ENCODE results near the gene ERMAP.
"Not testable (repeated sequence)": the region's sequence is repeated elsewhere in the genome, so short reads cannot be mapped to it uniquely, and the experiment has no call there.

Gene ERMAP

GRCh38 chr1:42806593-42806992 is 10.3 kb upstream of the ERMAP start:
- no peak overlapping the region for H3K4me3 ChIP-seq (ENCODE audit: low read depth, low read length)
- TF ChIP-seq CTCF (IDR thresholded peaks at IDR 0.05; ENCODE audit: low read depth, low read length), result no peak

GRCh38 chr1:42807056-42807668 is 9.8 kb upstream of the ERMAP start:
- H3K4me3 ChIP-seq (ENCODE audit: low read depth, low read length), result no peak overlapping the region
- no peak for TF ChIP-seq CTCF (IDR thresholded peaks at IDR 0.05; ENCODE audit: low read depth, low read length)

GRCh38 chr1:42814815-42815214 is 2.1 kb upstream of the ERMAP start:
- H3K4me3 ChIP-seq (ENCODE audit: low read depth, low read length), result not testable (repeated sequence)

- TF ChIP-seq CTCF (IDR thresholded peaks at IDR 0.05; ENCODE audit: low read depth, low read length), result no peak
- peak overlapping the region; percentile 66 for H3K4me3 ChIP-seq (ENCODE audit: low read depth, low read length)
These were observed 859 bp upstream of the ERMAP start for GRCh38 chr1:42815941-42816584.

- TF ChIP-seq CTCF (IDR thresholded peaks at IDR 0.05; ENCODE audit: low read depth, low read length), result no peak
- H3K4me3 ChIP-seq (ENCODE audit: low read depth, low read length), result peak overlapping the region; percentile 66
These were observed 482 bp downstream of the ERMAP start for GRCh38 chr1:42817440-42817767.

- H3K4me3 ChIP-seq (ENCODE audit: low read depth, low read length), result peak overlapping the region; percentile 66
- TF ChIP-seq CTCF (IDR thresholded peaks at IDR 0.05; ENCODE audit: low read depth, low read length), result no peak
These were observed 1.1 kb downstream of the ERMAP start for GRCh38 chr1:42817976-42818375.

GRCh38 chr1:42820813-42821212 is 3.9 kb downstream of the ERMAP start:
- TF ChIP-seq CTCF (IDR thresholded peaks at IDR 0.05; ENCODE audit: low read depth, low read length), result no peak
- no peak overlapping the region for H3K4me3 ChIP-seq (ENCODE audit: low read depth, low read length)

- TF ChIP-seq CTCF (IDR thresholded peaks at IDR 0.05; ENCODE audit: low read depth, low read length), result no peak
- H3K4me3 ChIP-seq (ENCODE audit: low read depth, low read length), result no peak overlapping the region
These were observed 4.8 kb downstream of the ERMAP start for GRCh38 chr1:42821690-42822089.

All from WI38 (cell line).